Measurements from ENCODE around the gene TMEM144. TPM values are rescaled to one million over a fixed set of nuclear protein-coding genes. Genes with fewer than 3 reads are reported as not detected.
A peak's percentile ranks its signal among the peaks of the same experiment; 100 is the strongest.
"Not testable (repeated sequence)": the region's sequence is repeated elsewhere in the genome, so short reads cannot be mapped to it uniquely, and the experiment has no call there.

TMEM144 gene
- polyA plus RNA-seq, 1 donor: 7.8 TPM

DNA sequence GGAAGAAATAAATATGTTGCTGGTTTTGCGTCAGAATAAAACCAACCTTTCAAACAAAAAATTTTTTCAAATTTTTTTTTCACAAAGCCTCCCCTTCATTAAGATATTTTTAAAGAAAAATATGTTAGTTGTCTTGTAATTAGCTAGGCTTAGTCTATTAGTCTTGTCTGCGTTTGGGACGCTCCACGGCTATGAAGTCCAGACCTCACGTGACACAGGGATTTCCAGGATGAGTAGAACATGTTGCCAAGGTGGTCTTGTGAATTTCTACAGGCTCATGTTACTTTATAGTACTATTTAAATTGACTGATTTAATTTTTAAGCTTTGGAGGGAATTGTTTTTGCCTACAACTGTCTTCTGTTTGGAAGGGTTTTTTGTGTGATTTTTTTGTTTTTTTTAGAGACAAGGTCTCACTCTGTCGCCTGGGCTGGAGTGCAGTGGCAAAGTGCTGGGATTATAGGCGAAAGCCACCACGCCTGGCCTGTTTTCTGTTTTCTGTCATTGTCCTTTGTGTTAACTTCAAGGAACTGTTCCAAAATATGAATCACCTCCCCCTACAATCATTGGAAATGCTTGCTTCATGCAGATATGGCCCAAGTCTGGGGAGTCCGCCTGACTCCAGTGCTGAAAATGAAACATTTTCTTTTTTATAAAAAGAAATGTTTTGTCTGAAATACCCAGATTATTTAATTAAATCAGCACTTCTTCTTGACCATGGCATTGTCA, 26.2 kb downstream of the TMEM144 start:
- no peak for DNase-seq

DNA sequence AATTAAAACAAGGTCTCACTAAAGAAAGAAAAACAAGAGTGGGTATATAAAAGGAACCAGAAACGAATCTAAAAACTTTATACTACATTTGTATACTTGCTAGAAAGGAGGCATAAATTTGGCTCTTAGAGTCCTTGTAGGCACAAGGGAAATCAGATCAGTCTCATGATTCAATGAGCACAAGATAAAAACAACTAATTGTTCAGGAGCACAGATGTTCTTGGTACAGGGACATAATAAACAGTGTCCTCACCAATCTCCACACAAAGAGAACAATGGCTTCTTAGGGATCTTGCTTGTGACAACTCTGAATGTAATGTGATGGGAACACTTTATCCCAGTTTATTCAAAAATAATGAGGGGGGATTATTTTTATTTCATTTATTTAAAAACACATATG, 28.3 kb downstream of the TMEM144 start:
- no peak for DNase-seq

DNA sequence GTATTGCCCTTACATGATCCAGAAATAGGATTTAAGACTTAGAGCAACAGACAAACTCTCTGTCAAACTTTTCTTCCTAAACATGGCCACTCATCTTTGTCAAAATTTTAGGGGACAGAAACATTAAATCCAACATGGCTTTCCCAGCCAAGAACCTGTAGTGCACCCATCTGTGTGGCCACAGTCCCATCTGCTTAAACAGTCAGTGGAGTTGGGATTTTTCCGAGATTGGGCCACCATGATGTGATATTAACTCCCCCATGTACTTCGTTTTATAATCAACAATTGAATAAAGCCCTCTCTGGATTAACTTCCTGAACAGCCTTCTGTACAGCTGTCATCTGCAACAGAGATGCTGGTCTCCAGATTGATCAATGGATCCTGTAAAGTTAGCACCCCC, 28.9 kb downstream of the TMEM144 start:
- DNase-seq: no peak

DNA sequence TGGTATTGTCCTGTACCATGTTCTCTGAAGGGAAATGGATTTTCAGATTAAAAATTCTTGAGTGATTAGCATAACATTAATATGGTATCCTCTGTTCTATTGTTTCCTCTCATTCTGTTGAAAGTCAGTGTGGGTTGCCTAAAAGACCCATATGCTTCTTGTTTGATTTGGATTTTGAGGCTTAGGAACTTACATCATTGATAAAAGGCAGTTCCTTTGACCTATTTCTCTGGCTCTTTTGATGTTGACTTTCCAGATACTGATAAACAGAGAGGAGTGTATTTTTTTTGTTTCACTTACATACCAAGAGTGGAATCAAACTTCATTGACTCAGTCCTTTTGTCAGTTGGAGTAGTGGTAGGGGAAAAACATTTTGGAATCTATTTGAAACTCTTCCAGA, 32.8 kb downstream of the TMEM144 start:
- no peak for DNase-seq

DNA sequence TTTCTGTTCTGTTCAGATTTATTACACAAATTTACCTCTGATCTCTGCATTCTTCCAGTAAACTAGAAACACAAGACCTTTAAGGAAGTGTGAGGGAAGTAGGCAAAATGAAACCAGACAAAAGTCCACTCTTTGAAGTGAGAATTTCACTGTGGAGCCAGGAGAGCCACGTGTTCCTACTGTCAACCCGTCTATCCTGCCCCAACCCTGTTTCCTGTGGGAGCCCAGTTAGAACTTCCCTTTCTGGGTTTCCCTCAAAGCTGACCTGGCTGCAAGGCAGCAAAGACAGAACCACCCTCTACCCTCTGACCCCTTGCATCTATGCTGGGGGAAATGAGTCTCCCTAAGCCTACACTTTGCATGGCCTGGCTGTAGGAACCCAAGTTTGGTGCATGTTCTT, 40.0 kb downstream of the TMEM144 start:
- no peak for DNase-seq

DNA sequence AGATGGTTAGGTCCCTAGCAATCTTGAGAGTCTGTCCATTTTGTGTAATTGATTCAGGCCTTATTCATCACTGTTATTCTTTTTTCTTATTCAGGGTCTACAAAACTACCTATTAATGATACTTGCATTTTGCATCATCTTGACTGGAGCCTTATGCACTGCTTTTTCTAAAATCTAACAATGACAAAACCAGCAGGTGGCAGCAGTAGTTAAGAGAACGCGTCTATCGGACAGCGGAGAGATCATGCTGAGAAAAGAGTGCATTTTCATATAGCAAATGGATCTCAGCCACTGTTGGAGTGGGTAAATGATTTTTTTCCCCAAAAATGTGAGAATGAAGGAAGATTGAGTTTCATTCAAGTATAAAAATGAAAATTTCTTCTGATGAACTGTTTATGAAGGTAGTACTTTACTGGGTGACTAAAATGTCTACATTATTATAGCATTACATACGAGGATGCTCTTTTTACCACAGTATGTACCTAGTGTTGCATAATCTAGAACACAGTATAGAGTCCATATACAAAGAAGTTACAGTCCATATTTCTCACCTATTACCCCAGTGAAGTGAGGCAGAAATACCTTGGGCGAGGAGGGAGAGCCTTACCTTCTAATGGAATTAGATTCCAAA, 43.2 kb downstream of the TMEM144 start:
- DNase-seq: peak; percentile 63

DNA sequence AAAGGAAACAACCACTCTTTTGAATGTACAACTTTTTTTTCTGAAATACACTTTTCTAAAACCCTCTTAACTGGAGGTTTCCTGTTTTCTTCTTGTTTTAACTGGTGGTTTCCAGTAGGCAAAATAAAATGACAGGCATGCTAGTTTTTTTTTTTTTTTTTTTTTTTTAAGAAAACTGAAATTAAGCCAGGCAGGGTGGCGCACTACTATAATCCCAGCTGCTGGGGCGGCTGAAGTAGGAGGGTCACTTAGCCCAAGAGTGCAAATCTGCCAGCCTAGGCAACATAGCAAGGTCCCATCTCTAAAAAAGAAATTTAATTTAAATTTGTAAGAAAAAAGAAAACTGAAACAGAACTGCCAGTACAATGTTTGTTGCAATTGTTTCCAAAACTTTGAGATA, 44.0 kb downstream of the TMEM144 start:
- no peak for DNase-seq

DNA sequence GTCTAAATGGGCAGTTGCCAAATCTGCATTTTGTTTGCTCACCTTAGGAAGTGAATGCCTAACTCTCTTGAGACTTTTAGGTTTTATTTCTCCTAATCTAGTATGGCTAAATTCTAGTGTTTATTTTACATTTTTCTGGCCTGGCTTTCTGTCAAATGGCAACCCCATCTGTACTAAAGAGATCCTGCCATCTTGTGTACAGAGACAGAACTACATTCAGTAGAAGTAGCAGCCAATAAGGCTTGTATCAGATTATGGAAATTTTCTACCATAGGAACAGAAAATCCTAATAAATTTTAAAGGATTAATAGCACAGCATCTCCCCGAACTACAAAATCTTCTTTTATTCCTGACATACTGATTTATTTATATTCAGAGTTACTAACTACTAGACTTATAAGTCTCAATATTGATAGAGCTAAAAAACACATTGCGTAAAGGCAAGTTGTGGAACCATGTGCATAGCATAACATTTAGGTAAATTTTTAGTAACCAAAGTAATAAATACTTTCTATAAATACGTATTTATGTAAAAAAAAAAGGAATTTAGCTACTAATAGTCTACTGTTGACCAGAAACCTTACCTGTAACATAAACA, 45.5 kb downstream of the TMEM144 start:
- DNase-seq: peak; percentile 27

DNA sequence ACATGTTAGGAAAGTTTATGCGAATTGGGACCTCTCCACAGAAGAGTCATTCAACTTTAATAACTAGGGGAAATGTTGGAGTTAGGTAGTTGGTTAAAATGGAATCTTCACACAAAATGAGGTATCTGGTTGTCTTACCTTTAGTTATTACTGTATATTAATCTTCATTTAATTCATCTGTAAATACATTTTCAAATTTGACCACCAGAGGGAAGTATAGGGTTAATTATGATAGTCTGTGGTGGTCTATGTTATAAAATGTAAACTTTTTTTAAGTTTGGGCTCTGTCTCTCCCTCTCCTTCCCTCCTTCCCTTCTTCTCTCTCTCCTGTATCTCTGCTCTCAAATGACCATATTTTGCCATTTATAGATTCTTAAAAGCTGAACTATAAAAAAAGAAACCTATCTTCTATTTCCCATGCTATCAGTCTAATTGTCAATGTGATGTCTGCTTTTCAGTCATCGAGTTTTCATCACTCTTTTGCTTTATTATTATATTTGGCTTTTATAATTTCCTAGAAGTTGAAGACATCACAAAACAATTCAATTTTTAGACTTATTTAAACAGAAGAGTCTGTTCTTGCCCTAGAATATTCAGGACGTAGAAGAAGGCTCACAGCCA, 49.8 kb downstream of the TMEM144 start:
- DNase-seq: peak; percentile 35

DNA sequence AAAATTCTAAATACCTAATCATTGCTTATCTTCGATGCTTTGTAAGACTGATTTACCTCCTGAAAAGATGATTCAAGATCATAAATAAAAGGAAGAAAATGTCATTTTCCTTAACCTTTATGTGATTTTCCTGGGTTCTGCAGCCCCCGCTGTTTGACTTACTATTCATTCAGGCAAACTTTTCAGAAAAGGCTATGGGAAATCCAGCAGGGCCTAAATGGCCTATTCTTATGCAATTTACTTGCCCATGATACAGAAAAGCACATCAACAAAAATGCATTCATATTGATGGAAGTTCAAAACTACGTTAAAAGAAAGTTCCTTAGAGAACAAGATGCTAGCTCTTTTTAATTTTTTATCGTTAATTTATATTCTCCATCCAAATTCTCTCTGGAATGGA, 51.2 kb downstream of the TMEM144 start:
- DNase-seq: no peak

DNA sequence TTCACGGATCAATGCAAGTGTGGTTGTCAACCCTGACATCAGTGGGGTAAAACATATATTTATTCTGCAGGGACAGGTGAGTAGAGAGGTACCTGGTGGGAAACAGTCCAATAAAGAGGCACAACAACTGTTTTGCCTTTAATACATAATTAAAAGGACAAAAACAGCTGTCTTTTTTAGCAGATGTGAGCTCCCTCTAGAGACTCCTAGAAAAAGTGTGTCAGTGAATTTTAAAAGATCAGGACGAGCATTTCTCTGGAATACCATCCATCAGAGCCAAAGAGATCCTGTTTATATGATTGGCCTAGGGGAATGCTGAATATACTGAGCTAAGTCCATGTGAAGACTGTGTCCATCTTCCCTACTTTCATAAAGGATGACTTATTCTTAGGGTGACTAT, 58.3 kb downstream of the TMEM144 start:
- no peak for DNase-seq

DNA sequence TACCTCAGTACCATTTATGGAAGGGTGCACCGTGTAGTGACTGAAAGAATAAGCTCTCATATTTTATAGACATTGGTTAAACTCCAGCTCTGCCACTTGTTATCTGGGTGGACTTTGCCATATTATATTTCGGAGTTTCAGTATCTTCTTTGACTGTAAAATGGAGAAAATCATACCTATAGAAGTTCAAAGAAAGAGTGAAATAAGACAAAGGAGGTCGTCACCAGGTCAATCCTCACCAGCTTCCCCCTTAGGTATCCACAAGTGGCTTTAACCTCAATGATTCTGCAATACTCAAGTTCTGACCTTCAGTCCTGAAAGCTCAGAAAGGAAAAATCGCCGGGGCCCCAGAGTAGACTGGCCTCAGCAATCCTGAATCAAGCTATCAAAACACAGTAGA, 64.3 kb downstream of the TMEM144 start:
- no peak for DNase-seq

DNA sequence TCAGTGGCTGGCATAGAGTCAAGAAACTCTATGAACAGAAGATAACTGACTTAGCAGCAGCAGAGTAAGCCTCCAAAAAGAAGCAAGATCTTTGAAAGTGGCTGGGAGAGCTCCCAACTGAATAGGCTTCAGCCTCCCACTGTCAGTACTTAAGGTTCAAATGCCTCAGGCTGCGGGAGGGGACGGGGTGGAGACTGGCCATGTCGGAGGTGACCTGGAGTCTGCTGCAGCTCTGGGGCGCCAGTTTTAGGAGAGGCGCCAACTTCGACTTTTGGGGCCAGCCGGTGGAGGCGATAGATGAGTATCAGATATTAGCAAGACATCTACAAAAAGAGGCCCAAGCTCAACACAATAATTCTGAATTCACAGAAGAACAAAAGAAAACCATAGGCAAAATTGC, 67.3 kb downstream of the TMEM144 start:
- DNase-seq: no peak

DNA sequence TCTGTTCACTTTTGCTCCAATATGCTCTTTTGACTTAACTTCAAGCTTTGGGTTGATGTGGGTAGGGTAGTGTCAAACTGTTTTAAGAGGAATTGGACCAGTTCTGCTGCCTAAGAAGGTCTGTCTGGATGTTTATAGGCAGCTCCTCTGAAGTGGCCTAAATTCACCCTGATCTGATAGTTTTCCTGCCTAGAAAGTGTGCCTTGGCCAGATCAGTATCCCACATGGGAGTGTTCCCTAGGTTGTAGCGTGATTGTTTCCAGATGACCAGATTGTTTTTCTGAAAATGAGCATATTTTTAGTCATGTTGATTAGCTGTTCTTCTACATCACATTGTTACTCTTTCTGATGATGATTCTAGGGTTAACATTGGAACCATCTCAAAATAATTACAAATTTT, 68.8 kb downstream of the TMEM144 start:
- not testable (repeated sequence) for DNase-seq

DNA sequence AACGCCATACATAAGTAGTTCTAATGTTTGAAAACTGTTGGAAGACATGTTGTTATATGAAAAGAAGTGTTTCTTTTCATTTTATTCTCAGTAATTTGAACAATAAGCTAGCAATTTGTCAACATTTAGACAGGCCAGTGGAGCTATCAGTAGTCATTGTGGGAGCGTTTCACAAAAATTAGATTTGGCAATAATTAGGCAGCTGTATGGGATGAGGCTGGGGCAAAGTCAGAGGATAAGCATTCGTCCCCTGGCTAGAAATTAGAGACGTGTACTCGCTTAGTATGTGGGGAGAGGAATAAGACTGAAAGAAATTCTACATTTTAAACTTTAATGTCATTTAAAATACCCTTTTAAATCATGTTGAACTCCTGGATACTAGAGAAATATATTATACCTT, 70.6 kb downstream of the TMEM144 start:
- no peak for DNase-seq

DNA sequence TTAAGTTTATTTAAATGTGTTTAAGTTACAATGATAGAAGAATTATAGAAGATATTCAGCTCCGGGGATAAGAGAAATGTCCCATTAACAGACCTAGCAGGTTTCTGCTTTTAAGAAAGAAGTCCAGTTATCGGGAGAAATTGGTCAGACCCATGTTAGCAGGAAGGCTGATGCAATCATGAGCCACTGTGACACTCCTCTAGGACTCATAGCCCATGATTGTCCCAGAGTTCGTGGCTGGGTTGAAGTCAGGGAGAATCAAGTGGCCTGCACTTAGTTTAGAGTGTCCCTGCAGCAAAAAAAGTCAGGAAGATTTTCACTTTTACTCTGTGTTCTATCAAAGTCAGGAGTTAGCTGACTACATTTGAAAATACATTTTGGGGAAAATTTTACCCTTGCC, 72.0 kb downstream of the TMEM144 start:
- no peak for DNase-seq

DNA sequence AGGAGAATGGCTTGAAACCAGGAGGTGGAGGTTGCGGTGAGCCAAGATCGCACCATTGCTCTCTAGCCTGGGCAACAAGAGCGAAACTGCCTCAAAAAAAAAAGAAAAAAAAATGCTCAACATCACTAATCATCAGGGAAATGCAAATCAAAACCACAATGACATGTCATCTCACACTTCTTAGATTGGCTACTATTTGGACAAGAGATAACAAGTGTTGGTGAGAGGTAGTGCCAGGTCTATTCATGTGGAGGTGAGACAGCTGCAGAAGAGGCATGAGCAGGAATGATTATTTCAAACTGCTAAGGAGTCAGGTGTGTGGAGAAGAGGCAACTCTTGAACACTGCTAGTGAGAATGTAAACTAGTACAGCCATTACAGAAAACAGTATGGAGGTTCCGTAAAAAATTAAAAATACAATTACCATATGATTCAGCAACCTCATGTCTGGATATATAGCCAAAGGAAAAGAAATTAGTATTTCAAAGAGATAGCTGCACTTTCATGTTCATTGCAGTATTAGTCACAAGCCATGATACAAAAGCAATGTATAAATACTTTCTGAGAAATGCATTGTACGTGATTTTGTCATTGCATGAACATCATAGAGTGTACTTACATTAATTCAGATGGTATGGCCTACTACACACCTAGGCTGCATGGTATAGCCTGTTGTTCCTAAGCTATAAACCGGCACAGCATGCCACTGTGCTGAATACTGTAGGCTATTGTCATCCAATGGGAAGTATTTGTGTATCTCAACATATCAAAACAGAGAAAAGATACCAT, 75.3 kb downstream of the TMEM144 start:
- DNase-seq: no peak

DNA sequence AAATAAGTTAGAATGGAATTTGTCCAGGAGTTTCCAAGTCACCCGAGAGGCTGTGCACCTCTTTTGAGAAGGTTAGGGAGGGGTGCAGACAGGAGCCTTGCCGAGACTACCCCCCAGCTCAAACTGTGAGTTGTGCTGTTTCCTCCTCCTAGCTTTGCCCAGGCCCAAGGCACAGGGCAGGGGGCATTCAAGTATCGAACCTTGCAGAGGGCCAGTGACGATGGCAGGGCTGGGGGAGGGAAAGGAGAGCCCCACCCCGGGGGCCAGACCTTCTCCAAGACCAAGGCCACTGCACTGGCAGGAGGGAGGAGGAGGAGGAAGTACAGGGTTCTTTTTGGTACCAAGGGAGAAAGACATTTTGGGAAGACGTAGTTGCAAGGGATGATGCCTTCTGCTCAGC, 80.6 kb downstream of the TMEM144 start:
- DNase-seq: no peak

DNA sequence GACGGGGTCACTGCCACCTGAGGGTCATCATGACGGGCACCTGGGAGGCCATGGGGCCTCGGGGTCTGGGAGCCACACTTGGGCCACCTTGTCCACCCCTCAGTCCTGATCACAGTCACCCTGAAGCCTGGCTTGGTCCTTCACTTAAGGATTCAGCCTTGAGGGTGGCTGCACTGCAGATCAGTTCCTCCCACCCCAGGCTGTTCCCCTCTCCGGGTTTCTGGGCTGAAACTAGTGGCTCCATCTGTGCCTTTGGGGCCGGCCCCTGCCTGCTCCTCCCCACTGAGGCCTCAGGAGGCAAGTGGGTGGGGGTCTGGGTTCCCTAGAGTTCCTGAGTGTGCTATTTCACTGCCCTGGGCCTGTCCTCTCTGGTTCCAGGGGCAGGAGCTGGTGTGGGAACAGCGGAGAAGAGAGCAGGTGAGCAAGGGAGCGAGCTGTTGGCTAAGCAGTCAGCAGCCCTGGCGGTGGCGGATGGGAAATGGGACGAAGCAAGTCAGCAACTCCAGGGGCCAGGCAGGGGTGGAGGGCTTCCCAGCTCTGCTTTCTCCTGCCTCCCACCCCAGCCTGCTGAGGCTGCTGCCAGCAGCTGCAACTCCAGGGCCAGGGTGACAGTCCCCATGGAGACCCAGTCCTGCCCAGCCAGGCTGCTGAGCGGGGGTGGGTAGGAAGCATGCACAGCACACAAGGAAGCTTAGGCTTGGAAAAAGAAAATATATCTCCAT, 81.2 kb downstream of the TMEM144 start:
- DNase-seq: no peak

DNA sequence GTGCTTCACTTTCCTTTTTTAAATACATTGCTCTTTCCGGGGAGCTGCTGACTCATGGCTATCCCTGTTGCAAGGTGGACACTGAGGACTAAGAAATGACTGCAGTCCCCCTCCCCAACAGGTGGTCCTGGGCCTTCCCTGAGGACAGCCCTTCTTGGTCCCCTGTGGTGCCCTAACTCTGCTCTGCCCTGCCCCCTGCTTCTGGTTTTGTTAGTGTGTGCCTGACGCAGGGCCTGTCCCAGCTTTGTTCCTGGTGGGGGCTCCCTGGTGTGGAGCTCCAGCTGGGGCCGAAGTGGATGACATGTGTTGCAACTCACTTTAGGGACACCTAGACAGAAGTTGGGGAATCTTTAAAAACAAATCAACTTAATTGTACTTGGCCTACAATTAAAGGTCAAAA, 81.9 kb downstream of the TMEM144 start:
- no peak for DNase-seq

DNA sequence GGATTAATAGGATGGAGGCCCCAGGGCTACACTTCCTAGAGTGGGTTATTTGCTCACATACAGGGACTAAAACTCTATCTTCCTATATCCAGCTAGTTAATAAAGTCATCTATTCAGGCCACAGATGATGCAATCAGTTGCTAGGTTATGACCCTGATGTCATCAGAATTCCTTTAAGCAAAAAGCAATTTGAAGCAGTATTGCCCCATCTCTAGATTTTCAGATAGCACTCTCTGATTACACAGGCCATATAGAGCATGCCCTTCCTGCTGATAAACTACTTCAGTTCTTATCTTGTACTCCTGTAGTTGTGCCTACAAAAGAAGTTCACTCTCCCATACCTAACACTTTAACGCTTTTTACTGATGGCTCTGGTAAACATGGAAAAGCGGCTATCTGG, 84.8 kb downstream of the TMEM144 start:
- no peak for DNase-seq

DNA sequence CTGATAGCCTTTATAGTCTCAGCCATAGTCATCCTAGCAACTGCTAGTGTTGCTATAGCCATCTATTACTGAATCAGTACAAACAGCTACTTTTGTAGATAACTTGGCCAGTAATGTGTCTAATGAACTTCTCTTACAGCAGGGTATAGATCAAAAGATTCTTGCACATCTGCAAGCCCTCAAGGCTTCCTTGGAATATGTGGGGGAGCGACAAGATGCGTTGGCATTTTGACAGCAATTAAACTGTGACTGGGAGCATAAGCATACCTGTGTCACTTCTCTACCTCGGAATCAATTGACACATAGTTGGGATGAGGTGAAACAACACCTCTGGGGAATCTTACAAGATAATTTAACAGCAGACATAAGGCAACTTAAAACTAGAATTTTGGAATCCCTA, 87.6 kb downstream of the TMEM144 start:
- no peak for DNase-seq
